GM12801 (cell line): Measurements from ENCODE around the gene MPP1.

Experiments used
- TF ChIP-seq, protein P1 (sequence below): IDR thresholded peaks from one replicate; pipeline ENCODE4 v1.5.1; 2011; ENCODE audit warnings: control low read depth; ENCODE audit not compliant: insufficient read length; ENCODE audit errors: extremely low read depth

The MPP1 gene

DNA sequence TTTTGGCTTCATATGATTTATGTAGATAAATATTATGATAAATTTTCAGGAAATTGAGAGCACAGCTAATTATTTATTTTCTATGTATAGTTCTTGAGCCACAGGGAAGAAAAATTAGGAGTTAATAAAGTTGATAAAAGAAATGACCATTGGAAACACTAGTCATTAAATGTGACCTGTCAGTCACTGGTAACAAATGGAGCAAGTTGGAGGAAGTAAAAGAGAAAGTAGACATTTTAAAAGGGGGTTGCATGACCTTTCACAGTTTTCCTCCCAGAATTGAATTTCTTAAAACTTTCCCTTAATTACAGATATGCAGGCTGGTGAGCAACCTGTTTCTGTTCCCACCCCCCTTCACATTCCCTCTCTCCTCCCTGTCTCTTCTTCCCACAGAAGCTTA is 23.8 kb upstream of the MPP1 start:
- TF ChIP-seq, protein P1, sequence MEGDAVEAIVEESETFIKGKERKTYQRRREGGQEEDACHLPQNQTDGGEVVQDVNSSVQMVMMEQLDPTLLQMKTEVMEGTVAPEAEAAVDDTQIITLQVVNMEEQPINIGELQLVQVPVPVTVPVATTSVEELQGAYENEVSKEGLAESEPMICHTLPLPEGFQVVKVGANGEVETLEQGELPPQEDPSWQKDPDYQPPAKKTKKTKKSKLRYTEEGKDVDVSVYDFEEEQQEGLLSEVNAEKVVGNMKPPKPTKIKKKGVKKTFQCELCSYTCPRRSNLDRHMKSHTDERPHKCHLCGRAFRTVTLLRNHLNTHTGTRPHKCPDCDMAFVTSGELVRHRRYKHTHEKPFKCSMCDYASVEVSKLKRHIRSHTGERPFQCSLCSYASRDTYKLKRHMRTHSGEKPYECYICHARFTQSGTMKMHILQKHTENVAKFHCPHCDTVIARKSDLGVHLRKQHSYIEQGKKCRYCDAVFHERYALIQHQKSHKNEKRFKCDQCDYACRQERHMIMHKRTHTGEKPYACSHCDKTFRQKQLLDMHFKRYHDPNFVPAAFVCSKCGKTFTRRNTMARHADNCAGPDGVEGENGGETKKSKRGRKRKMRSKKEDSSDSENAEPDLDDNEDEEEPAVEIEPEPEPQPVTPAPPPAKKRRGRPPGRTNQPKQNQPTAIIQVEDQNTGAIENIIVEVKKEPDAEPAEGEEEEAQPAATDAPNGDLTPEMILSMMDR: no peak

GRCh38 chrX:154828016-154828408 is 22.7 kb upstream of the MPP1 start:
- TF ChIP-seq, protein P1: no peak

- TF ChIP-seq, protein P1: no peak
Measured at GRCh38 chrX:154827194-154828015, 22.1 kb upstream of the MPP1 start.

GRCh38 chrX:154824638-154825037 is 19.4 kb upstream of the MPP1 start:
- TF ChIP-seq, protein P1: no peak

DNA sequence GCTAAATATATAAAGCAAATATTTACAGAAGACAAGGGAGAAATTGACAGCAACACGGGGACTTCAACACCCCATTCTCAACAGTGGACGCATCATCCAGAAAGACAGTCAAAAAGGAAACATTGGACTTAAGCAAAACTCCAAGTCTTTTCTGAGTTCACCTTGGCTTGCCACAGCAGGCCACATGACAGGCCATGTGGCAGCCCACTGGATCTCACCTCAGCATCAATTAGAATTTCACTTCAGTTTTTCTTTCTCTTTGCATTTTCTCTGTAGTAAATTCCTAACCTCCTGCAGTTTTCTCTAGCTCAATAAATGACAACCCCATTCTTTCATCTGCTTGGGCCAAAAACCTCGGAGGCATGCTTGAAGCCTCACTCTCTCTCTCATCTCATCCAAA is 16.7 kb upstream of the MPP1 start:
- TF ChIP-seq, protein P1: no peak

DNA sequence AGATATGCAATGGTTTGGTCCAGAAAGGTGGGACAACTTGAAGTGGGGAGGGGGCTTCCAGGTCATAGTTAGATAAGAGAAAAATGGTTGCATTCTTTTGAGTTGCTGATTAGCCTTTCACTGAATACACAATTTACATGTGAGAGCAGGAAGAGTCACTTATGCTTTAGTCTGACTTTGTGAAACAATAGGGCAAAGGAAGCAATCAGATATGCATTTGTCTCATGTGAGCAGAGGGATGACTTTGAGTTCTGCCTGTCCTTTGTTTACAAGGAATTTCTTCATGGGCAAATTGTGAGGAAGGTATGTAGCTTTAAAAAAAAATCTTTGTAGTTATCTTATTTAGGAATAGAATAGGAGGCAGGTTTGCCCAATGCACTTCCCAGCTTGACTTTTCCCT is 16.2 kb upstream of the MPP1 start:
- TF ChIP-seq, protein P1: no peak

GRCh38 chrX:154819771-154820341 is 14.6 kb upstream of the MPP1 start:
- TF ChIP-seq, protein P1: no peak
